ENCODE measurements around the gene STK4.
A peak's percentile ranks its signal among the peaks of the same experiment; 100 is the strongest.

The STK4 gene

DNA sequence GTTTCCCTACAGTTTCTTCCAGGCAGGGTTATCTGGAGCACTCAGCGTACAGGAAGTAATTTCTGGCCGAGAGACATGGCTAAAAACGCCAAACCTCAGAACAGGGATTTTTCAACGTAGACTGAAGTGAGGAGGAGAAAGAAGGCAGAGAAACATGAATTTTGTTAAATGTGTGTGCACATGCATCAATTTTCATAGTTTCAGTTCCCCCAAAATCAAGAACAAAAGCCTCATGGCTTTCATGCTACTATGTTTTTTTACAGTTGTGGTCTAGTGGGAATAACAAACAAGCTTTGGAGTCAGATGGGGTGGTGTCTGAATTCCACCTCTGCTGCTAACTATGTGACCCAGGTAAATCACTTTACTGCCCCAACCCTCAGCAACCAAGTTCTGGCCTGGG is 11.0 kb upstream of the STK4 start:
- no peak for DNase-seq

DNA sequence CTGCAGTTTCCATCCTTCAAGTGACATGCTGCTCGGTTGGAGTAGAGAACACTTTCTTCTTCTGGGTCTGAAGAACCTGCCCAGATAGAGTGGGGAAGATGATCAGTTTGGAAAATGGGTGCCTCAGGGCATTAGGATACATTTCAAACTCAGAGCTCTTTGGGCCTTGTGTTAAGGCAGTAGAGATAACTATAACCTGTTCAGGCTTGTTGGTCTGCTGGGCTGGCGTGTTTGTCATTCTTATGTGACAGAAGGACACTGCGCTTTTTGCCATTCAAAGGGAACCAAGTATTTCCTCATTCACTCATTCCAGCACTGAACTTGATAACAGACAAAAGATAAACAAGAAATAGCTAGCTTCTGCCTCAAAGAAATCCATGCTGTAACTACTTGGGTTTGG is 9.9 kb upstream of the STK4 start:
- no peak for DNase-seq

GRCh38 chr20:44958276-44958675 is 8.0 kb upstream of the STK4 start:
- DNase-seq = no peak

GRCh38 chr20:44959082-44959637 is 7.2 kb upstream of the STK4 start:
- DNase-seq = no peak

- peak; percentile 43 for DNase-seq
Measured at GRCh38 chr20:44959638-44960102, 6.6 kb upstream of the STK4 start.

- DNase-seq = peak; percentile 93
Measured at GRCh38 chr20:44960103-44960852, 6.0 kb upstream of the STK4 start, which contains the start of gene TOMM34. Gene TOMM34 (minus strand): TSS chr20:44960397. CDS start chr20:44960333, 64 bp downstream.

DNA sequence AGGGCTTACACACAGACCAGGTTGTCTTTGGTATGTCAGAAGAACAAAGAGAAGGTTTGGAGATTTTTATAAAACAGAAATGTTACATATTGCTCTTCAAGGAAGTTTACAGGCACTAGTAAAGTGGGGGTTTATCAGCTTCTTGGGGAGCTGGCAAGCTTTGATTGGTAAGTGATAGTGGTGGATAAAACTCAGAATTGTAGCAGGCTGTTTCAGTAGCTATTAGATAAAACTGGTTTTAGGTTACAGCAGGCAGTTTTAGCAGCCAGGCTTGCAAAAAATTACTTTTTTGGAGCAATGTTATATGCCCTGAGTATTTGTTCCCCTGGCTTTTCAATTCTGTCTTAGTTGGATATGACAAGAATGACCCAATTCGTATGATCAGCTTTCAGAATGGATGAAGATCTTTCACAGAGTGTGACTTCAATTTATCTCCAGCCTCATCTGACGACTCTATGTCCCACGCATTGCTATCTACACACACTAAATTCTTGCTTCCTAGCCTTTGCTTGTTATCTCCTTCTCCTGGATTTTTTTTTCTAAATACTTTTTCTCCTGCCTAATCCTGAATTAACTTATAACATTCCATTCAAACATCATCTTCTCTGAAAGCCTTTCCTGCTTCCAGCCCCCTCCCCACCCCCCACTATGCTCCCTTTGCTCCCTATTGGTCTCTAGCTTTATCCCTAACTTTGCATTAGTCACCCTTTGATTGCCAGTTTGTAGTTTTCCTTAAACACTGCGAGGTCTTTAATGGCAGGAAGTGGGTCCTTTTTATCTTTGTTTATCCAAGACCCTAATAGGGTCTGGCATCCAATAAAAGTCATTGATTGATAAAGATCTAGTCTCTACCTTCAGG is 5.1 kb upstream of the STK4 start:
- no peak for DNase-seq

DNA sequence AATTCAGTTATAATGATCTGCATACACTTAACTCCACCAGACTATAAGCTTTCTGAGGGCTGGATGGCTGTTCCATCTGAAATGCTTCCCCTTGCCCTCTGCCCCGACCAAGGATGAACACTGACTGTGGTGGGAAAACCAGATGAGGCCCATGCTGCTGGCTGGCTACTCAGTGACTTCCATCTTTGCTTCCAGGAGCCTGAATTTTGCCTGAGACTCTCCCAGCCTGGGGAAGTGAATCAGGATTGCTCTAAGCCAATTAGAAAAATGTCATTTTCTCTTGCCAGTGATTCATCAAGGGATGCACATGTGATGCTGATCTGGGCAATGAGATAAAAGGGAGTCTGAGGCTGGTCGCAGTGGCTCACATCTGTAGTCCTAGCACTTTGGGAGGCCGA is 4.4 kb upstream of the STK4 start:
- no peak for DNase-seq

DNA sequence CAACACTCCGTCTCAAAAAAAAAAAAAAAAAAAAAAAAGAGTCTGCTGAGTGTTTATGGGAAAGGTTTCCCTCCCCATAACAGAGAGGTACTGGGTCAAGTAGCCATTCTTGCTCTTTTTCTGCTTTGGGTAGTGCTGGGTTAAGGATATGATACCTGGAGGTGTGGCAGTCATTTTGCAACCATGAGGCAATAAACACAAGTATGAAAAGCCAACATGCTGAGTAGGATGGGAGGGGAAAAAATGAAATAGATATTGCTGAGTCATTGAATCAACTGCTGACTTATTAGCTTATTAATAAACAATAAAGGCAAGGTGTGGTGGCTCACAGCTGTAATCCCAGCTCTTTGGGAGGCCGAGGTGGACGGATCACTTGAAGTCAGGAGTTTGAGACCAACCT is 3.8 kb upstream of the STK4 start:
- no peak for DNase-seq

DNA sequence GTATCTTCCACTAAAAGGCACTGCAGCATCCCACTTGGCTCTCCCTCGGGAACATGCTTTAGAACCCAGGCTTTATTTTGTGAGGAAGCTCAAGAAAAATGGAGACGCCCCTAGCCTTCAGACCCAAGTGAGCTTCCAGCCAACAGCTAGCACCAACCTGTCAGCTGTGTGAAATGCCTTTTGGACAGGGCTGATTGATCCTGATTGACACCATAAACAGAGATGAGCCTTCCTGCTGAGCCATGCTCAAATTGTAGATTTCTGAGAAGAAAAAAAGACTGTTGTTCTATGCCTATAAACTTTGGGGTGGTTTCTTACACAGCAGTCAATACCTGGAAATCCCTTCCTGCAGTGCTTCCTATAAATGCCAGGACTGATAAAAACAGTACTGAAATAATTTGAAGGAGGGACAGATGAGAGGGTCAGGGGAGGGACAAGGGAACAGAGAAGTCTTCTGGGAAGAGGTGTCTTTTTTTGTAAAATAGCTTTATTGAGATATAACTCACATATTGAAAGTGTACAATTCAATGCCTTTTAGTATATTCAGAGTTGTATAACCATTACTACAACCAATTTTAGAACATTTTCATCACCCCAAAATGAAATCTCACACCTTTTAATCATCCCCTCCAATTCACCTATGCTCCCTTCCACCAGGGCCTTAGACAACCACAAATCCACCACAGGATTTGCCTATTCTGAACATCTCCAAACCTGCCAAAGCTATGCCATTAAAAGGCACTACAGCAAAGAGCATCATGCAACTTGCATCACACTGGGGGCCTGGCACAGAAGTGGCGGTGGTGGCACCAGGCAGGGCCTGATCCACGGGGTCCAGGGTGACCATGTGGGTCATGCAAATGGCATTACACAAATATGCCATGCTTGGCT is 2.7 kb upstream of the STK4 start:
- no peak for DNase-seq

DNA sequence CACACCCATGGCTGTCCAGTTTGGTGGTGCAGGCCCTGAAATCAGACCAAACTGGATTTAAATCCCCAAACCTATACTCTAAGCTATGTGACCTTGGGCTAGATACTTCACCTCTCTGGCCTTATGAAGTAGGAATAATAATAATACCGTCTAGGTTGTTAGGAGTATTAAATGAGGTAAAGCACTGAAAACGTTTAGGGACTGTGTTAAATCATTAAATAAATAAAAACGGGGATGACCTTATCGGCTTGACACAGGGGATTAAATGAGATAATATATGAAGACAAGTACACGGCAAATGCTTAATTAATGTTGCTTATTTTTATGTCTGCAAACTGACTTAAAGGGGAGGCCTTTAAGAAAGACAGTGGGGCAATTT is 672 bp upstream of the STK4 start:
- DNase-seq = no peak

GRCh38 chr20:44967207-44967807 is 995 bp downstream of the STK4 start:
- peak; percentile 45 for DNase-seq

DNA sequence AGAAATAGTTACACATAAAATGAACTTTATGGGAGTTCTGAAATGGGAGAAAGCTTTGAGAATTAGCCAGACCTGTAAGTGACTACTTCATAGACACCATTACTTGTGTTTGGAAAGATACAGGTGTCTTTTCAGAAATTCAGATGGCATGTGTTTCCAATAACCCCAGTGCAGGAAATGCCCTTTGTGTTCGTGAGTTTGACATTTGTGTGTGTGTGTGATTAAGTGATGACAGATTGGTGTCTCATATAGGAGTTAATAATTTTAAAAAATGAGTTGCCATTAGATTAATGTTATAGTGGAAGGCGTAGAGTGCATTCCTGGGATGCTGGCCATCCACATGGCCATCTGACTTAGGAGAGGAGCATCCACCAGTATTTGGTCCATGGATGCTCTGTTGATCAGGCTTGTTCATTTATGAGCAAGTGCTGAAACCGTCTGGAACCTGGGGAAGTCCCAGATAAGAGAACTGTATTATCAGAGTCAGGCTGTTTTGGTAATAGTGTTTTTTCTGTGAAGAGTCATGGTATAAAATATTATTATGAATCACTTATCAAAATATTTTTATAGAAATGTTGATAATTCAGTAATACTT is 3.1 kb downstream of the STK4 start:
- DNase-seq = no peak

DNA sequence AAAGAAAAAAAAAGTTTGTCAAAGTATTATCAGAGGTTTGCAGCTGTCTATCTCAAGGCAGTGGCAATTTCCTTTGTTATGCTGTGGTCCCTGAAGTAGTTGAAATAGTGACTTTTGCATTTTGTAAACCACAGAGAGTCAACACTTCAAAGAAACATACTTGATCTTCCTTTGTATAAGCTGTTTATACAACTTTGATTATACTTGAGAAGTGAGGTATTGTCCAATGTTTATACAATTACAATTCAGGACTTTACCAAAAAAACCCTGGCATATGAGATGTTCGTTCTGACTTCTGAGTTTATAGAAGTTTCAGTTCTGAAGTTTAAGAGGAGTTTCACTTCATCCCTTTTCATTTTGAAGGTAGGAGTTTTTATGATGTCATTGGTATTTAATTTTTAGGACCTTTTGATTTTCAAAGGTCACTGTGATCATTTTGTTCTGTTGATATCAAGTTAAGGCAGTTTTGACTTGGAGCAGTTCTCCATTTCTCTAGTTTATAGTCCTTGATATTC is 4.0 kb downstream of the STK4 start:
- no peak for DNase-seq

DNA sequence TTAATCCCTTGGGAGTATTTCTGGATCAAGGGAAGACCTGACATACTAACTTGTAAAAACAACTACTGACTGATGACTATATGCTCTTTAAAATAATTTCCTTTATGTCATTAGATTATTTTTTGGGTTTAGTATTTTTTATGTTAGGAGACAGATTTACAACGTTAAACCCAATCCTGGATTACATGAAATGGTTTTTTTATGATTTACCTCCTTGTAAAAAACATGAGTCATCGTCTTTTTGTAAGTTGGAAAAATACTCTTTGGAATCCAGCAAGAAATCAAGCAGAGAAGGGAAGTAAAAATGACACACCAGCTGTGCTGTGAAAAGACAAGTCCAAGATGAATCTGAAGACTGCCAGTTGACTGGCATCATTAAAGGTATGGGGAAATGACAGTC is 6.7 kb downstream of the STK4 start:
- no peak for DNase-seq

DNA sequence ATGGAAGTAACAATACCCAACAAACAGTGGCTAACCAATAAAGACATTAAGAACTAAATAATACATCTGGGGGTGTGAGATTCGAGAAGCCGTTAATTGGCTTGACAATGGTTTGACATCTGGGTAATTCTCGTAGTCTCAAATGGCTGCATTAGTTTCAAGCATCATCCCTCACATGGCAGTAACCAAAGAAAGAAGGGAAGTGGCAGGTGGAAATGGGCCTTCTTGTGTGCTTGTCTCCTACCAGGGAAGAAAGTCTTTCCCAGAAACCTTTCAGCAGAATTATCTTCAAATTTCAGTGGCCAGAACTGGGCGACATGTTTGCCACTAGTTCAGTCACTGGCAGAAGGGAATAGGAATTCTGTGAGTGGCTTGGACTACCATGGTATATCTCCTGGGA is 10.4 kb downstream of the STK4 start:
- no peak for DNase-seq

GRCh38 chr20:44979090-44979621 is 12.8 kb downstream of the STK4 start:
- peak; percentile 62 for DNase-seq

- no peak for DNase-seq
Measured at GRCh38 chr20:44981736-44982406, 15.6 kb downstream of the STK4 start.

DNA sequence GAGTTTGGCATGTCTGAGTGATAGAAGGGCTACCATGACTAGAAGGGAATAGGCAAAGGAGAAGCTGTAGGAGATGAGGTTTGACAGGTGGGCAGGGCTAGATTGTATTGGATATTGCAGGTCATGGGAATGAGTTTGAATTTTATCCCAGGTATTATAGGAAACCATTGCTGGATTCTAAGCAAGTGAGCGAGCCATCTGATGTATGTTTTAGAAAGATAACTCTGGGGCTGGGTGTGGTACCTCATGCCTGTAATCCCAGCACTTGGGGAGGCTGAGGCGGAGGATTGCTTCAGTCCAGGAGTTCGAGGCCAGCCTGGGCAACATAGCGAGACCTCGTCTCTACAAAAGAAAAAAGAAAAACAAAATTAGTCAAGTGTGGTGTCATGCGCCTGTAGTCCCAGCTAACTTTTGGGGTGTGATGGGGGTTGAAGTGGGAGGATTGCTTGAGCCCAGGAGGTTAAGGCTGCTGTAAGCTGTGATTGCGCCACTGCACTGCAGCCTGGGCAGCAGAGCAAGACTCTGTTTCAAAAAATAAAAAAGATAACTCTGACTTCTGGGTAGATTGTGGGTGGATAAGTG is 16.9 kb downstream of the STK4 start:
- DNase-seq = no peak

GRCh38 chr20:44988631-44989171 is 22.4 kb downstream of the STK4 start:
- DNase-seq = no peak
